ENCODE data around the gene CFAP99.

The CFAP99 gene

GRCh38 chr4:2393353-2394270 lies 25.1 kb upstream of the CFAP99 start:
- H3K4me3 ChIP-seq (ENCODE audit: low read depth, low read length), result no peak overlapping the region
- no peak for TF ChIP-seq CTCF (IDR thresholded peaks at IDR 0.05; ENCODE audit: low read depth, low read length)

GRCh38 chr4:2394528-2394927 lies 24.2 kb upstream of the CFAP99 start:
- H3K4me3 ChIP-seq (ENCODE audit: low read depth, low read length), result no peak overlapping the region
- no peak for TF ChIP-seq CTCF (IDR thresholded peaks at IDR 0.05; ENCODE audit: low read depth, low read length)

- TF ChIP-seq CTCF (IDR thresholded peaks at IDR 0.05; ENCODE audit: low read depth, low read length), result no peak
- no peak overlapping the region for H3K4me3 ChIP-seq (ENCODE audit: low read depth, low read length)
These were observed 23.7 kb upstream of the CFAP99 start for GRCh38 chr4:2395038-2395437.

GRCh38 chr4:2395584-2395983 lies 23.2 kb upstream of the CFAP99 start:
- H3K4me3 ChIP-seq (ENCODE audit: low read depth, low read length), result no peak overlapping the region
- no peak for TF ChIP-seq CTCF (IDR thresholded peaks at IDR 0.05; ENCODE audit: low read depth, low read length)

- no peak for TF ChIP-seq CTCF (IDR thresholded peaks at IDR 0.05; ENCODE audit: low read depth, low read length)
- no peak overlapping the region for H3K4me3 ChIP-seq (ENCODE audit: low read depth, low read length)
These were observed 21.9 kb upstream of the CFAP99 start for GRCh38 chr4:2396781-2397368.

GRCh38 chr4:2397596-2398379 lies 21.0 kb upstream of the CFAP99 start:
- no peak for TF ChIP-seq CTCF (IDR thresholded peaks at IDR 0.05; ENCODE audit: low read depth, low read length)
- no peak overlapping the region for H3K4me3 ChIP-seq (ENCODE audit: low read depth, low read length)
